Measurements from ENCODE around the gene FOXB1. TPM values are rescaled to one million over a fixed set of nuclear protein-coding genes. Genes with fewer than 3 reads are reported as not detected.
A peak's percentile ranks its signal among the peaks of the same experiment; 100 is the strongest.

The FOXB1 gene
- total RNA-seq, 1 donor from 2014 or later: not detected

DNA sequence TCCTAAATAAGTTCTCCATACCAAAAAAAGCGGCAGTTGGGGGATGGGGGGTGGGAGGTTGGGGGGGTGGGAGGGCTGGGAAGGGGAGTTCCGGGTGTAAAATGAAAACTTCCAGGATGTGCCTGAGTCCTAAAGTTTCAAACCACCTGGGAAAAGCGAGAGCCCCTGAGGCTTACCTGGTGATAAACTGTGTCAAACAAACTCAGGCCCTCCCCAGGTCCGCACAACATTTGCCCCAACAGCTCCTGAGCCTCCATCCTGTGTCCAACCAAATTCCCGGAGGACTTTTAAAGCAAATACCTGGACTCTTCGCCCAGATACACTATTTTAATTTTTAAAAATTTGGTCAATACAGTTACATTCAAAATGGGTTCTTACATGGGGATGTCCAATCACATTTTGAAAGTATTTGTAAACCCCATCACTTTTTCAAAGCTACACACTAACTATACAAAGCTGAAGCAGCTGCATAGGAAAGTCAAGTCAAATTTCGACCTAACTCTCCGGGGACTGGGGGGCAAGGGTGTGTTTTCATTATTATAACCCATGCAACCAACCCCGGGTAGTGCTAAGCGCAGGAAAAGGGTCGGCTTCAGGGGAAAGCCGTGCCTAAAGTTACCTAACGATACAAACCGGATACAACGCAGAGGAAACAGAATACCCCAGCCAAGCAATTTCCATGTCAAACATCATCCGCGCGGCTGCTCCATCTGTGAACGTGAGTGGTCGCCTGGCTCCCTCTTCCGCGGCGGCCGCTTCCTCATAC, 685 bp upstream of the FOXB1 start:
- peaks cover 99% of the 10 kb centered on the region for H3K27me3 Mint-ChIP-seq (ENCODE audit: low read depth)
- peak in 1 of 2 experiments; percentile 54 for DNase-seq (ENCODE audit: low spot score in 2 of 2, unreplicated experiment in 2 of 2)

DNA sequence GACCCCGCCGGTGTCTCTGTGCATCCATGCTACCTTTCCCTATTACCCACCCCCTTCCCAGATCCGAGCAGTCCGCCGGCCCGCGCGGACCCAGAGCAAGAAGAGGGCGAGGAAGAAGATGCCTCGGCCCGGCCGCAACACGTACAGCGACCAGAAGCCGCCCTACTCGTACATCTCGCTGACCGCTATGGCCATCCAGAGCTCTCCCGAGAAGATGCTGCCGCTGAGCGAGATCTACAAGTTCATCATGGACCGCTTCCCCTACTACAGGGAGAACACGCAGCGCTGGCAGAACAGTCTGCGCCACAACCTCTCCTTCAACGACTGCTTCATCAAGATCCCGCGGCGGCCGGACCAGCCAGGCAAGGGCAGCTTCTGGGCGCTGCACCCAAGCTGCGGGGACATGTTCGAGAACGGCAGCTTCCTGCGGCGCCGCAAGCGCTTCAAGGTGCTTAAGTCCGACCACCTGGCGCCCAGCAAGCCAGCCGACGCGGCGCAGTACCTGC, 788 bp downstream of the FOXB1 start:
- Mint-ChIP-seq H3K9me3 (no peaks in the 10 kb centered on the region), H3K27ac (no peak overlapping the region), H3K36me3 (no peaks in the 10 kb centered on the region), H3K27me3 (ENCODE audit: low read depth) (peaks cover 99% of the 10 kb centered on the region), H3K4me1 (peaks cover 24% of the 10 kb centered on the region), H3K4me3 (peak overlapping the region; percentile 61)
- DNase-seq (ENCODE audit: low spot score in 2 of 2, unreplicated experiment in 2 of 2): no peak
- TF ChIP-seq, protein P1, sequence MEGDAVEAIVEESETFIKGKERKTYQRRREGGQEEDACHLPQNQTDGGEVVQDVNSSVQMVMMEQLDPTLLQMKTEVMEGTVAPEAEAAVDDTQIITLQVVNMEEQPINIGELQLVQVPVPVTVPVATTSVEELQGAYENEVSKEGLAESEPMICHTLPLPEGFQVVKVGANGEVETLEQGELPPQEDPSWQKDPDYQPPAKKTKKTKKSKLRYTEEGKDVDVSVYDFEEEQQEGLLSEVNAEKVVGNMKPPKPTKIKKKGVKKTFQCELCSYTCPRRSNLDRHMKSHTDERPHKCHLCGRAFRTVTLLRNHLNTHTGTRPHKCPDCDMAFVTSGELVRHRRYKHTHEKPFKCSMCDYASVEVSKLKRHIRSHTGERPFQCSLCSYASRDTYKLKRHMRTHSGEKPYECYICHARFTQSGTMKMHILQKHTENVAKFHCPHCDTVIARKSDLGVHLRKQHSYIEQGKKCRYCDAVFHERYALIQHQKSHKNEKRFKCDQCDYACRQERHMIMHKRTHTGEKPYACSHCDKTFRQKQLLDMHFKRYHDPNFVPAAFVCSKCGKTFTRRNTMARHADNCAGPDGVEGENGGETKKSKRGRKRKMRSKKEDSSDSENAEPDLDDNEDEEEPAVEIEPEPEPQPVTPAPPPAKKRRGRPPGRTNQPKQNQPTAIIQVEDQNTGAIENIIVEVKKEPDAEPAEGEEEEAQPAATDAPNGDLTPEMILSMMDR (IDR thresholded peaks at IDR 0.05; ENCODE audit: unreplicated experiment): no peak

More for the DNA sequence above, 685 bp upstream of the FOXB1 start:
- Mint-ChIP-seq H3K4me3 (peak overlapping the region; percentile 61), H3K36me3 (no peaks in the 10 kb centered on the region), H3K9me3 (no peaks in the 10 kb centered on the region), H3K27ac (no peak overlapping the region), H3K4me1 (peaks cover 24% of the 10 kb centered on the region)
- TF ChIP-seq, protein P1 (IDR thresholded peaks at IDR 0.05; ENCODE audit: unreplicated experiment): no peak

DNA sequence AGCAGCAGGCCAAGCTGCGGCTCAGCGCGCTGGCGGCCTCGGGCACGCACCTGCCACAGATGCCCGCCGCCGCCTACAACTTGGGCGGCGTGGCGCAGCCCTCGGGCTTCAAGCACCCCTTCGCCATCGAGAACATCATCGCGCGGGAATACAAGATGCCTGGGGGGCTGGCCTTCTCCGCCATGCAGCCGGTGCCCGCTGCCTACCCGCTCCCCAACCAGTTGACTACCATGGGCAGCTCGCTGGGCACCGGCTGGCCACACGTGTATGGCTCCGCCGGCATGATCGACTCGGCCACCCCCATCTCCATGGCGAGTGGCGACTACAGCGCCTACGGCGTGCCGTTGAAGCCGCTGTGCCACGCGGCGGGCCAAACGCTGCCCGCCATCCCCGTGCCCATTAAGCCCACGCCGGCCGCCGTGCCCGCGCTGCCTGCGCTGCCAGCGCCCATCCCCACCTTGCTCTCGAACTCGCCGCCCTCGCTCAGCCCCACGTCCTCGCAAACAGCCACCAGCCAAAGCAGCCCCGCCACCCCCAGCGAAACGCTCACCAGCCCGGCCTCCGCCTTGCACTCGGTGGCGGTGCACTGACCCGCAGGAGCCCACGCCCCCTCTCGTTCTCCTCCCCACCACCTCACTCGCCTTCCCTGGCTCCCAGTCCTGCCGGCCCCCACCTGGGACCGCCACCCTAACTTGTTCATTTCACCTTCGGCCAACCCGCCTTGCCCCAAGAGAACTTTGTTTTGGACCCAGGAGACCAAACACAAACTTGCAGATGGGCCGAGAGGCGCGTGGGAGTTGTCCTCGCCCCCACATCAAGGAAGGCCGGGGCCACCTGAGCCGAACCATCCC, 1.5 kb downstream of the FOXB1 start:
- Mint-ChIP-seq H3K4me3 (peak overlapping the region; percentile 61), H3K27me3 (ENCODE audit: low read depth) (peaks cover 99% of the 10 kb centered on the region), H3K36me3 (no peaks in the 10 kb centered on the region), H3K4me1 (peaks cover 24% of the 10 kb centered on the region), H3K9me3 (no peaks in the 10 kb centered on the region), H3K27ac (no peak overlapping the region)
- TF ChIP-seq, protein P1 (IDR thresholded peaks at IDR 0.05; ENCODE audit: unreplicated experiment): no peak
- no peak for DNase-seq (ENCODE audit: low spot score in 2 of 2, unreplicated experiment in 2 of 2)

DNA sequence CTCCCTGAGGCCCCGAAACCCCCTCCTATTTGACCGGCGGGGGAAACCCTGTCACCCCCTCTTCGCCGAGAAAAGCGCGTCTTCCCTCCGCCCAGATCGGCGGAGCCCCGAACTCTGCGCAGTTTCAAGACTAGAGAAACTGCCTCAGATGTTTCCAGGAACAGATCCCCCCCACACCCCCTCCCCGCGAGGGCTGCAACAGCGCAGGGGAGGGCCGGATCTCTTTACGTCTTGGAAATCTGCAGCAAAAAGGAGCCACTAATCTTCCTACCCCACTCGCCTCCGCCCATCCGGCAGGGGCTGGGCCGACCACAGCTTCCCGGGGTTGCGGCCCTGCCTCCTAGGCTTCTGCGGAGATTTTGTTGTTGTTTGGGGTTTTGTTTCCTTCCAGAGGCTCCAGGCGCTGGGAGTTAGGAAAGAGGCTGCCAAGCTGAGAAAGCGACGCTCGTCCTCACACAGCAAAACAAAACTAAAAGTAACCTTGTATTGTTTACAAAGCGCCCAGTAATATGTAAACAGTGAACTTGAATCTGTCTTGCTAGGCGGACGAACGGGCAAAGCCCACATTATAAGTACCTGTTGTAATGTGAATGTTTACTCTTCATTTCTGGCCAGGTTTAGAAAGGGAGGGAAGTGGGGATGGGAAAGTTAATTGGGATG, 2.2 kb downstream of the FOXB1 start:
- Mint-ChIP-seq H3K4me3 (peak overlapping the region; percentile 59), H3K27ac (no peak overlapping the region), H3K27me3 (ENCODE audit: low read depth) (peaks cover 99% of the 10 kb centered on the region), H3K4me1 (peaks cover 24% of the 10 kb centered on the region), H3K9me3 (no peaks in the 10 kb centered on the region), H3K36me3 (no peaks in the 10 kb centered on the region)
- DNase-seq (ENCODE audit: low spot score in 2 of 2, unreplicated experiment in 2 of 2): peak in 1 of 2 experiments; percentile 52
- TF ChIP-seq, protein P1 (IDR thresholded peaks at IDR 0.05; ENCODE audit: unreplicated experiment): no peak

DNA sequence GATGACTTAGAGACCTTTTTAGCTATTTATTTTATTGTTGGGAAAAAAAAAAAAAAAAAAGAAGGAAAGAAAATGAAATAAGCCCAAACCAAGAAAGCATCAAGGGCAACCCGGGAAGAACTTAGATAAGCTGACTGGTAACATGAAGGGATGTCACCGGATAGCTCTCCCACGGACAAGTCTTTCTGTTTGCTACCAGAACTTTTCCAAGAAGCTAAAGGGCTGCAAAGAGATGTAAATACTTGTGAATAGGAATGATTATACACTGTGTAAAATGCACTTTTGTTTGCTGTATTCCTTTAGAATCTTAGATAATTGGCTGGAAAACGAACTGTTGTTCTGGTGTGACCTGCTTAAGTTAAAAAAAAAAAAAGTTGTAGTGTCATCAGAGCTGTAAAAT, 2.8 kb downstream of the FOXB1 start:
- H3K4me3 Mint-ChIP-seq: peak overlapping the region; percentile 16
- H3K27ac Mint-ChIP-seq: no peak overlapping the region
- no peaks in the 10 kb centered on the region for H3K9me3 Mint-ChIP-seq
- H3K36me3 Mint-ChIP-seq: no peaks in the 10 kb centered on the region
- H3K4me1 Mint-ChIP-seq: peaks cover 24% of the 10 kb centered on the region
- H3K27me3 Mint-ChIP-seq (ENCODE audit: low read depth): peaks cover 99% of the 10 kb centered on the region
- no peak for DNase-seq (ENCODE audit: low spot score in 2 of 2, unreplicated experiment in 2 of 2)
- TF ChIP-seq, protein P1 (IDR thresholded peaks at IDR 0.05; ENCODE audit: unreplicated experiment): no peak

Measured in mesothelial cell of epicardium (in vitro differentiated cells).